Activated CD4-positive, alpha-beta T cell treated with anti-CD3 and anti-CD28 coated beads, Interleukin-2, amount 50 U/mL, for 24 hours (primary cell): ENCODE results near the gene CYB561D1.

Experiments used
- DNase-seq, 2 donors: peaks; one replicate each; pipeline ENCODE4 v3.0.0-alpha.2; 2020; ENCODE audit warnings: low read depth in 1 of 2, low spot score in 1 of 2

CYB561D1 gene

DNA sequence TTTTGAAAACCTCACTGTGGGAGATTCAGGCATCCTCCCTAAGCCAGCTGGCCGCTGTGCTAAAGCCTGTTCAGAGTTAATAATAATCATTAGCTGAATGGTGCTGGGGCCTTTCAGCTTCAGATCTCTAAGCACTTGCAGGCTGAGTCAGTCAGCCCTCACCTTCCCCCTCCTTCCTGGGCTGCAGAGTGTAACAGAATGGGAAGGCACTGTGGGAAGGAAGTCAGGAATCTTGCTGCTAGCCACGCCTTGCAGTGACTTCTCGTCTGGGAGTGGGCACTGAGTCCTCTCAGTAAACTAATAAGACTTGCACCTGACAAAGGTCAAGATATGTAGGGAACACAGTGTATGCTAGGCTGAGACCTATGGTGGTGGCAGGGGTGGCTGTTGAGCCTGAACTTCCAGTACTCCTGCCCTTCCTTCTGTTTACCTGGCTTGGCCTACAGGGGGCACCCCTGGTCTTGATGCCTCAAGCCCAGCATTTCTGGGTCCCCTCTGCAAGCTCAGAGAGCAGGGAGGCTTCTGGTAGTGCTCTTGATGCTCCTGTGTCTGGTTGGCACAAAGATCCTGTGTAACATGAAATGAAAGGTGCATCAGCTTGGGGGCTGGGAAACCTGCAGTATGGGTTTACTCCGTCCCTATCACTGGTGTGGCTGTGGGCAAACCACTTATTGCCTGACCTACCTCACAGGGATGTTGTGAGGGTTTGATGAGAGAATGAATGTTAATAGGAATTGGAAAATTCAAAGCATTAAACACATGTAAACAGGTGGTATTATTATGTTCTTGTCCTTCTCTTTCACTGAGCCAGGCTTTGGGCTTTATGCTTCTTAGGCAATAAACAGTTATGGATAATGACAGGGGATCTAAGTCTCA, 6.0 kb downstream of the CYB561D1 start:
- DNase-seq = no peak

- no peak for DNase-seq
Observed at GRCh38 chr1:109500941-109501381, 7.1 kb downstream of the CYB561D1 start.

- DNase-seq = no peak
Observed at GRCh38 chr1:109501644-109502363, 7.9 kb downstream of the CYB561D1 start.

- DNase-seq = peak in 1 of 2 donors; percentile 43
Observed at GRCh38 chr1:109502364-109502851, 8.5 kb downstream of the CYB561D1 start.

GRCh38 chr1:109503935-109504334, 10.0 kb downstream of the CYB561D1 start:
- no peak for DNase-seq

- DNase-seq = no peak
Observed at GRCh38 chr1:109504974-109505373, 11.1 kb downstream of the CYB561D1 start.

DNA sequence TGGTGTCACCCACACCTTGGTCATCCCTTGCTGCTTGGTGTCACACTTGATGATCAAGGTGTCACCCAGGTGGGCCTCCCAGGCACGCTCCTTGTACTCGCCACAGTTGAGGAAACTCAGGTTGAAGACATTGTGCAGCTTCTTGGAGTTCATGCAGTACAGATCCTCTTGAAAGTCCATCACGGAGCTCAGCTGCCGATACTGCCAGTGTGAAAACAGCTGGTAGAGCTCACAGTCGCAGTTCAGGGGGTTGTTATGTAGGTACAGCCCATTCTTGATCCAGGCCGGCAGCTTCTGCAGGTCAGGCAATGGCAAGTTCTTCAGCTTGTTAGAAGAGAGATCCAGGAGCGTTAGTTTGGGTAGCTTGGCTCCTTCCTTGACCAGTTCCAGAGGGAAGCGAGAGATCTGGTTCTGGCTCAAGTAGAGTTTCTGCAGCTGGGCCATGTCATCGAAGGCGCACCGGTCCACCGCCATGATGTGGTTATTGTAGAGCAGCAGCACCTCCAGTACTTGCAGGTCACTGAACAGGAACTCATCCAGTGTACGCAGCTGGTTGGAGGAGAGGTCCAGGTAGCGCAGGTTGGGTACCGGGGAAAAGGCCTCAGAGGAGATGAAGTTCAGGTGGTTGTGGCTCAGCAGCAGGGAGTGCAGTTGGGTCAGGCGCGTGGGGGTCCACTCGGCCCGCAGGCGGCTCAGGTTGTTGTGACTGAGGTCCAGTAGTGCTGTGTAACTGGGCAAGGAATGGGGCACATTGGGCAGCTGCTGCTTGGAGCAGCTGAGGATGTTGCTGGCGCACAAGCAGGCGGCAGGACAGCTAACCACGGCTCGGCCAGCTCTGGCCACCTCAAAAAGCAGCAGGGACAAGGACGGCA, 14.3 kb downstream of the CYB561D1 start:
- DNase-seq = no peak

DNA sequence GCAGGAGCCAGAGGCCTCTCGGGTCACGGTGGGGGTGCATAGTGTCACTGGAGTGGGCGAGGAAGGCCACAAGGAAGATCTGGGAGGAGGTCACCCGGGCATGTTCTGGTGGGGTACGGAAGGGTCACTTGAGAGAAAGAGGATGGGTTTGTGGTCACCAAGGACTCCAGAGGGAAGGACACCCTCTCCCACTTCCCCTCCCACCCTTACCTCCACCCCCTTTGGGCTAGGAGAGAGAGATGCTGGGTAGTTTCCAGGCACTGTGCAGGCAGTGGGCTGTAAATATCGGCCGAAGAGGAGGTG, 14.9 kb downstream of the CYB561D1 start:
- no peak for DNase-seq

- peak; percentile 36 to 50 for DNase-seq
Observed at GRCh38 chr1:109509176-109510134, 15.6 kb downstream of the CYB561D1 start, which contains the start of gene AMIGO1. TSS of gene AMIGO1 (minus strand) at chr1:109509727. CDS start at chr1:109508912, 815 bp downstream.

GRCh38 chr1:109513110-109513710, 19.3 kb downstream of the CYB561D1 start:
- DNase-seq = no peak

DNA sequence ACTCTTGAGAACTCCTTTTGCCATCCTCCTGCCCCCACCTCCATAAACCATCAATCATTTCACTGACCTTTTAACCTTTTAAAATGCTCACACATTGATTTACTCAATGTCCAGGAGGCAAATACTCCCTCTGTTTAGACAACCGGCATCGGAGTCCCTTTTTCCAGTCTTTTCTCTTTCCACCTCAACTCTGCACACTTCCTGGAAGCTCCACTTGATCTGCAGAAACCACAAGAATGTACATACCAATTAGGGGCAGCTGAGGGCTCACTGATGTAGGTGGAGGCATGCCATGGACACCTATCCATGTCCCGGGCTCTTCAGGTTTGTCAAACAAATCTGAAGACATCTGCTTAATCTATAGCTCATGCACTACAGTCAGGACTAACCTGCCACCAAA, 21.0 kb downstream of the CYB561D1 start:
- no peak for DNase-seq

- no peak for DNase-seq
Observed at GRCh38 chr1:109516872-109517271, 23.0 kb downstream of the CYB561D1 start.

DNA sequence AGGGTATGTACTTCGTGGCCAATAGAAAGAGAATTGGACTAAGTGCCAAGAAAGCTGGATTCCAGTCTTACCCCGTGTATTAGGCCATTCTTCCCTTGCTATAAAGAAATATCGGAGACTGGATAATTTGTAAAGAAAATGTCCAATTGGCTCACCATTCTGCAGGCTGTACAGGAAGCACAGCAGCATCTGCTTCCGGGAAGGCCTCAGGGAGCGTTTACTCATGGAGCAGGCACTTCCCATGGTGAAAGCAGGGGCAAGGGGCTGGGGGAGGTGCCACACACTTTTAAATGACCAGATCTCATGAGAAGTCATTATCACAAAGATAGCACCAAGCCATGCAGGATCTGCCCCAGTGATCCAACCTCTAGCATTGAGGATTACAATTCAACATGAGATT, 23.4 kb downstream of the CYB561D1 start:
- no peak for DNase-seq

- no peak for DNase-seq
Observed at GRCh38 chr1:109521002-109521951, 27.4 kb downstream of the CYB561D1 start.

DNA sequence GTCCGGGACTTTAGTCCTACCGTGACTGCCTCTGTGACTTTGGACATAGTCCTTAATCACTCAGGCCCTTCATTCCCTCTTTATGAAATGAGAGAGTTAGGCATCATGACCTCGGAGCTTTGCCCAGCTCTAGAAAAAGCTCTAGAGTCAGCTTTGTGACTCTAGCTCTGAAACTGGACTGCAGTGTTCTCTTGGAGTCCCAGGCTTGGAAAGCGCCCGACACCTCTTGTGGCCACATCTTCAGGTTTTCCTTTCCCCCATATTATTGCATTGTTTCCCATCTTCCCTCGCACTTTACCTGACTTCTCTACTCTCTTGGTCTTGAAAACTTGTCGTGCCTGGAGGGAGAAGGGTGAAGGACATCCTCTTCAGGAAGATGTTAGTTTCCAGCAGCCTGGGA, 28.1 kb downstream of the CYB561D1 start:
- no peak for DNase-seq

- DNase-seq = no peak
Observed at GRCh38 chr1:109523706-109524105, 29.8 kb downstream of the CYB561D1 start.

GRCh38 chr1:109527098-109527811, 33.4 kb downstream of the CYB561D1 start:
- DNase-seq = no peak
